ENCODE data around the gene IL15.
A peak's percentile ranks its signal among the peaks of the same experiment; 100 is the strongest.
"Not testable (repeated sequence)": the region's sequence is repeated elsewhere in the genome, so short reads cannot be mapped to it uniquely, and the experiment has no call there.

IL15 gene

DNA sequence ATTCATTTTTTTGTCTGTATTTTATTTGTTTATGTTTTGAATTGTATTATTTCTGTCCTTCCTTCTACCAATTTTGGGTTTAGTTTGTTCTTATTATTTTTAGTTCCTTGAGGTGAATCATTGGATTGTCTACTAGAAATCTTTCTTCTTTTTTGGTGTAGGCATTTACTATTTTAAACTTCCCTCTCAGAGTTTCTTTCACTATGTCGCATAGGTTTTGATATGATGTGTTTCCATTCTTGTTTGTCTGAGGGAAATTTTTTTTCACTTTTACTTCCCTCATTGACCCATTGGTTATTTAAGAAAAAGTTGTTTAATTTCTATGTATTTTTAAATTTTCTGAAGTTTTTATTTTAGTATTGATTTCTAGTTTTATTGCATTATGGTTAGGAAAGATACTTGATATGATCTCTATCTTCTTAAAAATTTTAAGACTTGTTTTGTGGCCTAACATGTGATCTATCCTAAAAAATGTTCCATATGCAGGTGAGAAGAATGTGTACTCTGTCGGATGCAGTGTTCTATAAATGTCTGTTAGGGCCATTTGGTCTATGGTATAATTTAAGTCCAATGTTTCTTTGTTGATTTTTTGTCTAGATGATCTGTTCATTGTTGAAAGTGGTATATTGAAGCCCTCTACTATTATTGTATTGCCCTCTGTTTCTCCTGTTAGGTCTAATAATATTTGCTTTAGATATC lies 68.8 kb downstream of the IL15 start:
- DNase-seq, result no peak

DNA sequence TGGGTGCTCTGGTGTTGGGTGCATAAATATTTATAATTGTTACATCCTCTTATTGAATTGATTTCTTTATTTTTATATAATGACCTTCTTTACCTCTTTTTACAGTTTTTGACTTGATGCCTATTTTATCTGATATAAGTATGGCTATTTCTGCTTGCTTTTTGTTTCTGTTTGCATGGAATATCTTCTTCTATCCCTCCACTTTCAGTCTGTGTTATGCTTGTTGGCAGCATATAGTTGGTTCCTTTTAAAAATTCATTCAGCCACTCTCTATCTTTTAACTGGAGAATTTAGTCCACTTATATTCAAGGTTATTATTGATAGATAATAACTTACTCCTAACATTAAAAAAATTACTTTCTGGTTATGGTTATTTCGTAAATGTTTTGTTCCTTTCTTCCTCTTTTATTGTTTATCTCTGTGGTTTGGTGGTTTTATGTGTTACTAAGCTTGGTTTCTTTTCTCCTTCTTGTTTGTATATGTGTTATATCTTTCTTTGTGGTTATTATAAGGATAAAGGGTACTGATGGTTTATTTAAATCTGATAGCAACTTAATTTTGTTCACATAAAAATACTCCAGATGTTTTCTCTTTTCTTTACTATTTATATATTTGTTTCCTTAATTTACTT lies 69.5 kb downstream of the IL15 start:
- peak in 1 of 2 donors; percentile 4 for DNase-seq

DNA sequence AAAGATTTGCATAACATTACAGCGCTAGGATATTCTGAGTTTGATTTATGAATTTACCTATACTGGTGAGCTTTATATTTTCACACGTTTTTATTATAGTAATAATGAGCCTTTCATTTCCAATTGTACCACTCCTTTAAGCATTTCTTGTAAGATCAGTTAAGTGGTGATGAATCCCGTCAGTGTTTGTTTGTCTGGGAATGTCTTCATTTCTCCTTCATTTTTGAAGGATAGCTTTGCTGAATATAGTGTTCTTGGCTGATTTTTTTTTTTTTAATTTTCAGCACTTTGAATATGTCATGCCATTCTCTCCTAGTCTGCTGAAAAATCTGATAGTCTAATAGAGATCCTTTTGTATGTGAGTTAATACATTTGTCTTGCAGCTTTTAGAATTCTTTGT lies 70.1 kb downstream of the IL15 start:
- DNase-seq, result no peak

DNA sequence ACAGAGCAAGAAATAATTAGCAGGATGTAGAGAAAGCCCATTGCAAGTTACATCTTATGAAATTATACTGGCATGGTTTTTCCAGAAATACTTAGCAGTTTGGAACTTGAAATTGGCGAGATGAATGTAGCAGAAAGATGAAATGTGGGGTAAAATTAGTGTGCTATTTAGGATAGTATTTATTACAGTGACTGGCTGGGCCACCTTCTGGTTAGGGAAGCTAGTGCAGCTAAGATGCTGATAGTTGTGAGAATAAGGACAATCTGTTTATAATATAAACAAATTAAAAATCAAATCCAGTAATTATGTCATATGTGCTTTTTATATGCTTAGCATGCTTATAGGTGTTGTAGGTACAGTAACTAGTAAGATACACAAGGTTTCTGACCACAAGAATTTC lies 74.8 kb downstream of the IL15 start:
- DNase-seq, result no peak

DNA sequence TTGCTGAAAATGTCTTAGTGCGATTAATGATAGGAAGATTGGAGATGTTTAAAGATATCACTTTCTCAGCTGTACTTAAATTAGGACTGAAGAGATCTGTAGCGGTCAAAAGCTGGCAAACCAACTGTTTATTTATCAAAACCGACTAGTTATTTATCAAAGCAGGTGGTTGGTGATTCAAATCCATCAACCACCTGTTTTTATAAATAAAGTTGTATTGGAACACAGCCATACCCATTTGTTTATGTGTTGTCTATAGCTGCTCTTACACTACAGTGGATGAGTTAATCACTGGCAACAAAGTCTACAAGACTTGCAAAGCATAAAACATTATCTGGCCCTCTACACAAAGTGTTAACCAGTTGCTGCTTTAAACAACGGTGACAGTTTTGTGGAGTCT lies 76.8 kb downstream of the IL15 start:
- DNase-seq, result no peak

- DNase-seq, result no peak
These were observed 77.5 kb downstream of the IL15 start for GRCh38 chr4:141713771-141714445.

DNA sequence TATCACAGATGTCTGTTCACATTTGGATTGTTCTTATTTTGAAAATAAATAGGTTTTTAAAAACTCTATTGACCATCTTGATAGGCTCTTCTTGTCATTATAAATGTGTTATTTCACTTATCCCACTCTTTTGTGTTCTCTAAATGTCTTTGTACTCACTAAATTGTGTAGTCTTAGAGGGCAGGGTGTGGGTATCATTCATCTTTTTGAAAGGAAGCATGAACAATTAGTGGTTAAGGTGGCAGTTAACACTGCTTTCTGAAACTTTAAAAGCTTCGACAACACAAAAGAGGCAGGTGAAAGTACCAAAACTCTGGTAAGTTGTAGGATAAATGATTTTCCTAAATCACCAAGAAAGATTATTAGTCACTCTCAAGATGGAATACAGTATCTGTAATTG lies 83.2 kb downstream of the IL15 start:
- DNase-seq, result no peak

DNA sequence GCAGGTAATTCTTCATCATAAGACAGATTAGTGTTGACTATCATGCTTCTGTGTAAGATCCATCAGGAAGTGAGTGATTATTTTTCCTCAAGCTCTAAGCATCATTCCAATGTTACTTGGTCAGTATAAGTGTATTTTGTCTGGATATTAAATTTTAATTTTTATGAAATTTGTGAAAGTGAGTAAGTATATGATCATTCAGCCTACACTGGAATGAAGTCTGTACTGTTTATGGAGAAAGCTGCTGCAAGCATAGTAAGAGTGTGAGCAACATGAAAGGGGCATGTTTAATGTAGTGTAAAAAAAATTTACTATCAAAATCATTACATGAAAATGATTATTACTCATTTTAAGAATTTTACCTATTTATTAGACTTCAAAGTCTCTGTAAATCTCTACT lies 84.8 kb downstream of the IL15 start:
- DNase-seq, result no peak

- no peak for DNase-seq
These were observed 88.3 kb downstream of the IL15 start for GRCh38 chr4:141724646-141725045.

DNA sequence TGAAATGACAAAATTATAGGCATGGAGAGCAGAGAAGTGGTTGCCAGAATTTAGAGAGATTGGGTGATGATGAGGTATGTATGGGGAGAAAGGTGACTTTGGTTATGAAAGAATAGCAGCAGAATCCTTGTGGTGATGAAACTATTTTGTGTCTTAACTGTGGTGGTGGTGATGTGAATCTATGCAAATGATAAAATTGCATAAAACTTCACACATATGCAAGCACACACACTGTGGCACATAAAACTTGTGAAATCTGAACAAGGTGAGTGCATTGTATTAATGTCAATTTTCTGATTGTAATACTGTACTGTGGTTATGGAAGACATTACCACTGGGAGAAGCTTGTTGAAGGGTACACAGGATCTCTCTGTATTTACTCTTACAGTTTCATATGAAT lies 91.0 kb downstream of the IL15 start:
- no peak for DNase-seq

DNA sequence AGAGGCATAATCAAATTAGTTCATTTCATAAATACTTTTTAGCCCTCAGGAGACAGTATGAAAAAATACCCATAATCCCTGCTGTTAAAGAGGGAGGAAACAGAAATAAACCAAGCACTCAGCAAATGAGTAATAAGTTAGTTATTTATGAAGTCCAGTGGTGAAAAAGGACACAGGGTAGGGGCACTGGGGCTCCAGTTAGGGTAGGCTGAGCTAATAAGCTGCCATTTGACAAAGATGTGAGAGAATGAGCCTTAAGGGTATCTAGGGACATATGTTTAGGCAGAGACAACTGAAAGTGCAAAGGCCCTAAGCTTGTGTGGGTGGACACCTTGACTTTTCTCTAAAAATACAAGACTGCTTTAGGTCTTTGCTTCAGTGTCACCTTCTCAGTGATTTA lies 94.4 kb downstream of the IL15 start:
- no peak for DNase-seq

- no peak for DNase-seq
These were observed 95.1 kb downstream of the IL15 start for GRCh38 chr4:141731481-141731880.

DNA sequence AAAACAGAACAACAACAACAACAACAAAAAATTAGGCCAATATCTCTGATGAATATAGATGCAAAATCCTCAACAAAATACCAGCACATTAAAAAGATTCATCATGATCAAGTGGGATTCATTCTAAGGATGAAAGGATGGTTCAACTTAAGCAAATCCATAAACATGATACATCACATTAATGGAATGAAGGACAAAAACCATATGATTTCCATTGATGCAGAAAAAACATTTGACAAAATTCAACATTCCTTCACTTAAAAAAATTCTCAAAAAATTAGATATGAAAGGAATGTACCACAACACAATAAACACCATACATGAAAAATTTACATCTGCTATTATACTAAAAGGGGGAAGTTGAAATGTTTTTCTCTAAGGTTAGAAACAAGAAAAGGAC lies 103.3 kb downstream of the IL15 start:
- no peak for DNase-seq

GRCh38 chr4:141746026-141746425 lies 109.6 kb downstream of the IL15 start:
- DNase-seq, result no peak

- DNase-seq, result not testable (repeated sequence)
These were observed 115.4 kb downstream of the IL15 start for GRCh38 chr4:141751806-141752205.

DNA sequence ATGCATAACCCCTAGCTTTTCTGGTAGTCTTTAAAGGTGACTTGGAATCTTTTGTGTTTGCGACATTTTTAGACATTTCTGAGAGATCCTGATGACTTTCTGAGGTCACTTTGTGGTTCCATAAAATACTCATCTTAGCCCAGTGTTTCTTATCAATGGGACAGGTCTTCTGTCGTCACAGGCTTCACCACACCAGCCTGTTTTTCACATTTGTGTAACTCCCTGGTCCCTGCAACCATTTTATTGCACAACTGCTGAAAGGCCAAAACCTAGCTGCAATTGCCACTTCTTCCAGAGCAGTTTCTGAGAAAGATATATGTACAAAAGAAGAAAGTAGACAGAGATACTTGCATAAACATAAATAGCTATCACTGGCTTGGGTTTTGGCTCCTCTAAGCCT lies 120.9 kb downstream of the IL15 start:
- no peak for DNase-seq

DNA sequence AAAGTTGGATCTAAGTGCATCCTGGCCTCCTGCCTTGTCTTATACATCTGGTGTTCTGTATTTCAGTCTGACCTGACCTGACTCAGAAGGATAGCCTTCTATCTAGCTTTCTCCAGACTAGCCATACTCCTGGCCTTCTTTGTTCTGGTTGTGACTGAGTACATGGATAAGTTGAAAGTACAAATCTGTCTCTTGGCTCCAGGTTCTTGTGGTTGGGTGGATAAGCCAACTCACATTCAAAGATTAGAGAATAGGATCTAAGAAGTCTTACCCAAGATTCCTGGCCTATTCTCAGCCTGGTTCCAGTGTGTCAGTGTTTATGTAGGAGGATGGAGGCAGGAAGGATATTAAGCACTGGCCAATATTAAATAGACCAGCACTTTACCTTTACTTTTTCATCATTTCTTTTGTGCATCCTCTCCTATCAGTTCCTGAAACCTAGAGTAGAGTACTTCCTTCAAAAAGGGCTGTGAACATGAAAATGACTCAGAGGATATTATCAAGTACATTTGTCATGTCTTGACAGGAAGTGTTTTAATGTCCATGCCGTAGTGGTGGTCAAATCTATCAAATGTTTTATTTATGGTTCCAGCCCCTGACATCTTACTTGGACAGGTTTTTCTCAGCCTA lies 123.5 kb downstream of the IL15 start:
- no peak for DNase-seq

GRCh38 chr4:141761926-141762325 lies 125.5 kb downstream of the IL15 start:
- no peak for DNase-seq

DNA sequence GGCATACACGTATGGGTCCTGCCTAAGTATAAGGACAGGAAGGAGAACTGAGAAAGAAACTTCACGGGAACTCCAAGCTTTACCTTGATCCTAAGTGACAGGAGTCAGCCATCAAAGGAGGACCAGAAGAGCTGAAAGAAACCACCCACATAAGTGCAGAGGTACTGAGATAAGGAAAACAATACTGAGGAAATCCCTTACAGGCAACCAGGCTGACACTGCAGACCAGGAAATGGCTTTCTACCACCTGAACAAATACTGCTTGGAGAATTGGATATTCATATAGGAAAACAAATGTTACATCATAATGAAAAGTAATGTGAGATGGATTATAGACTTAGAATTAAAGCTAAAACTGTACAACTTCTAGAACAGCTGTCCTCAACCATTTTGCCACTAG lies 127.0 kb downstream of the IL15 start:
- DNase-seq, result no peak

DNA sequence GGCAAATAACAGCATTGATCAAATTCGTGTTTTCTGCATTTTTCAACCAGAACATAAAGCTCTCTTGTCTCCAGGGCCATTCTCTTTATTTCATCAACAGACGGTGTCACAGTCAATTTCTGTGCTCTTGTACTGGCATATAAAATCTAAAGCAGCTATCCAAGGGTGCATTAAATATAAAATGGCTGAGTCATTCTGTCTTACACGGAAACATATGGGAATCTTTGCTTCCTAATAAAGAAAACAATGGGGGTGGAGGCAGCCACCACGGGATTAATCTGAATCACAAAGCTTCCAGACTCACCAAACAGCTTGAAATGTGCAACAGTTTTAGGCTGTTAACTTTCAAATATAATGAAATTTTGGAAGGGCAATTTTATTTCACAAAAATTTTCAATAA lies 132.6 kb downstream of the IL15 start:
- DNase-seq, result no peak

DNA sequence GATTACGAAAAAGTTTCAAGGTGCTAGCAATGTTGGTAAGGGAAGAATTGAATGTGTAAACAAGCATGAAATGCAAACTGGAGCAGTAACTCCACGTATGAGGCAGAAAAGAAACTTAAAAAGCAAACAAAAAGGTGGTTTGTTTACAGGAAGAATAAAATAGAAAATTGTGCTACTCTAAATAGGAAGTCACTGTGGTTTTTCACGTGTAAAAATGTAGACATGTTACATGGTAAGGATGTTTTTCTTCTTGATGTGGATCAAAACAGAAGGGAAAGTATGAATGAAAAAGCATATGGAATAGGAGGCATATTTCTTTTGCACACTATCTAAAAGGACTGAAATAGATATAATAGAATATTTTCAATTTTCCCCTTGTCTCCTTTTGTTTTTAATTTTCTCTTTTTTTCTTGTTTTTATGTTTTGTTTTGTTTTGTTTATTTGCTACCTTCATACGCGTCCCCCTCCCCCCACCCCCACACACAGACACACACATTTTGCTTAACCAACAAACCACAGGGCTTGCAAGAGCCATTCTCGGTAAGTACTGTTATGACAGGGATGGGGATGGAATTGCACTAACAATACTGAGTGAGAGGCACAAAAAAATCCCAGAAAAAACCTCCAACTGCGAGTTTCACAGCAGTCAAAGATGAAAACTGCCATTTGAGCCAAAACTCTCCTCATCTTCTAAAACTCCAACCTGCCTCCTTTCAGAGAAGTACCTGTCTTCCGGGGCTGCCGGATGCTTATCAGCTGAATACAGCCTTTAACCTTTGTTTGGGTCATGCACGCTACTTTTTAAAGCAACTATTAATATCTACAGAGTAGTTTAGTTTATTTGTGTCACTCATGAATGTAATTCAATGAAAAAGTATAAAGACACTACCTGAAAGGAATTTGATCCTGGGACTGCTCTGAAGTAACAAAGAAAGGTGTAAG lies 135.8 kb downstream of the IL15 start:
- peak in 1 of 2 donors; percentile 3 for DNase-seq

- DNase-seq, result no peak
These were observed 136.5 kb downstream of the IL15 start for GRCh38 chr4:141772838-141773237.

DNA sequence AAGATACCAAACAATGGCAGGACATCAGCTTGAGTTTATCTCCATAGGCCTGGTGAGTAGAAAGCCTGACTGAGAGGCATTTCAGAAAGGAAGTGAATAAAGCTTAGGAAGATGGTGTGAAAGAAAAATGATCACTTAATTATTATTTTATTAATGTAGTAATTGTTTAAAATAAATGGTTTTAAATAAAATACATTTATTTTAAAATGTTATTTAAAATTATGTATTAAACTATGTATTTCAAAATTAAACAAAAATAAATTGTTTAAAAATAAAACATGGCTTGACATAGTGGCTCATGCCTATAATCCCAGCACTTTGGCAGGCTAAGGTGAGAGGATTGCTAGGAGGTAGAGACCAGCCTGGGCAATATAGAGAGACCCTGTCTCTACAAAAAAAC lies 145.8 kb downstream of the IL15 start:
- no peak for DNase-seq

Measured in CD4-positive, alpha-beta T cell treated with Interferon alpha-2 for 1 hour (primary cell).